HL-60 (cell line): Measurements from ENCODE around the gene REEP5.

Experiments
- DNase-seq, 2 experiments: peaks; one replicate each; pipeline ENCODE4 v3.0.0-alpha.2; 2010 to 2020; ENCODE audit warnings: low read depth in 1 of 2, low spot score in 1 of 2
- H3K27ac ChIP-seq: fragments of 250-450 bp; sonication (Bioruptor Pico); replicated peaks from 2 replicates; pipeline ENCODE4 v1.5.1; 2020; ENCODE audit warnings: mild to moderate bottlenecking, moderate library complexity
- H3K27me3 ChIP-seq: fragments of 250-450 bp; sonication (Bioruptor Pico); 2 replicates; pipeline ENCODE4 v1.5.1; 2021; ENCODE audit warnings: mild to moderate bottlenecking, moderate library complexity; ENCODE audit not compliant: insufficient read depth, poor library complexity, severe bottlenecking
- H3K4me3 ChIP-seq: replicated peaks from 2 replicates; pipeline ENCODE4 v1.5.1; 2011; ENCODE audit warnings: mild to moderate bottlenecking, control low read depth, low read length; ENCODE audit not compliant: insufficient read depth
- CTCF ChIP-seq: IDR thresholded peaks from one replicate; pipeline ENCODE4 v1.5.1; 2011; ENCODE audit warnings: low read length, control low read depth, inconsistent platforms; ENCODE audit not compliant: insufficient read depth
- GABPA ChIP-seq: IDR thresholded peaks from 2 replicates; pipeline ENCODE4 v1.6.1; 2012; ENCODE audit warnings: low read depth
- POLR2AphosphoS5 ChIP-seq: IDR thresholded peaks from 2 replicates; pipeline ENCODE4 v1.6.1; 2012; ENCODE audit warnings: low read depth
- SPI1 ChIP-seq: IDR thresholded peaks from 2 replicates; pipeline ENCODE4 v1.6.1; 2012; ENCODE audit warnings: low read depth, mild to moderate bottlenecking, borderline replicate concordance
- TF ChIP-seq, protein P1 (sequence below): IDR thresholded peaks from 2 replicates; pipeline ENCODE4 v1.6.1; 2012; ENCODE audit warnings: low read depth; ENCODE audit not compliant: insufficient replicate concordance

REEP5 gene

GRCh38 chr5:112938286-112938685 lies 16.3 kb upstream of the REEP5 start:
- Histone ChIP-seq H3K27ac (no peak overlapping the region), H3K4me3 (no peak overlapping the region), H3K27me3 (no peaks in the 10 kb centered on the region)
- no peak for DNase-seq
- TF ChIP-seq POLR2AphosphoS5 (no peak), CTCF (no peak), SPI1 (no peak), GABPA (no peak)
- TF ChIP-seq, protein P1, sequence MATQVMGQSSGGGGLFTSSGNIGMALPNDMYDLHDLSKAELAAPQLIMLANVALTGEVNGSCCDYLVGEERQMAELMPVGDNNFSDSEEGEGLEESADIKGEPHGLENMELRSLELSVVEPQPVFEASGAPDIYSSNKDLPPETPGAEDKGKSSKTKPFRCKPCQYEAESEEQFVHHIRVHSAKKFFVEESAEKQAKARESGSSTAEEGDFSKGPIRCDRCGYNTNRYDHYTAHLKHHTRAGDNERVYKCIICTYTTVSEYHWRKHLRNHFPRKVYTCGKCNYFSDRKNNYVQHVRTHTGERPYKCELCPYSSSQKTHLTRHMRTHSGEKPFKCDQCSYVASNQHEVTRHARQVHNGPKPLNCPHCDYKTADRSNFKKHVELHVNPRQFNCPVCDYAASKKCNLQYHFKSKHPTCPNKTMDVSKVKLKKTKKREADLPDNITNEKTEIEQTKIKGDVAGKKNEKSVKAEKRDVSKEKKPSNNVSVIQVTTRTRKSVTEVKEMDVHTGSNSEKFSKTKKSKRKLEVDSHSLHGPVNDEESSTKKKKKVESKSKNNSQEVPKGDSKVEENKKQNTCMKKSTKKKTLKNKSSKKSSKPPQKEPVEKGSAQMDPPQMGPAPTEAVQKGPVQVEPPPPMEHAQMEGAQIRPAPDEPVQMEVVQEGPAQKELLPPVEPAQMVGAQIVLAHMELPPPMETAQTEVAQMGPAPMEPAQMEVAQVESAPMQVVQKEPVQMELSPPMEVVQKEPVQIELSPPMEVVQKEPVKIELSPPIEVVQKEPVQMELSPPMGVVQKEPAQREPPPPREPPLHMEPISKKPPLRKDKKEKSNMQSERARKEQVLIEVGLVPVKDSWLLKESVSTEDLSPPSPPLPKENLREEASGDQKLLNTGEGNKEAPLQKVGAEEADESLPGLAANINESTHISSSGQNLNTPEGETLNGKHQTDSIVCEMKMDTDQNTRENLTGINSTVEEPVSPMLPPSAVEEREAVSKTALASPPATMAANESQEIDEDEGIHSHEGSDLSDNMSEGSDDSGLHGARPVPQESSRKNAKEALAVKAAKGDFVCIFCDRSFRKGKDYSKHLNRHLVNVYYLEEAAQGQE = no peak

DNA sequence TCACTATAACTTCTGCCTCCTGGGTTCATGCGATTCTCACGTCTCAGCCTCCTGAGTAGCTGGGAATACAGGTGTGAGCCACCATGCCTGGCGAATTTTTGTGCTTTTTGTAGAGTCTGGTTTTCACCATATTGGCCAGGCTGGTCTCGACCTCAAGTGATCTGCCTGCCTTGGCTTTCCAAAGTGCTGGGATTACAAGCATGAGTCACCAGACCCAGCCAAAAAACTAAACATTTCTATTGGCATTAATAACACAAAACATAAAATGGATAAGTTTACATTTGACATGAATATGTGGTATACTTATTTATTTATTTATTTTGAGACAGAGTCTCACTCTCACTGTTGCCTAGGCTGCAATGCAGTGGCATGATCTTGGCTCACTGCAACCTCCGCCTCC lies 13.6 kb upstream of the REEP5 start:
- TF ChIP-seq POLR2AphosphoS5 = no peak
- TF ChIP-seq, protein P1 = no peak
- H3K27me3 ChIP-seq = no peaks in the 10 kb centered on the region
- H3K4me3 ChIP-seq = no peak overlapping the region
- DNase-seq = no peak
- H3K27ac ChIP-seq = no peak overlapping the region

DNA sequence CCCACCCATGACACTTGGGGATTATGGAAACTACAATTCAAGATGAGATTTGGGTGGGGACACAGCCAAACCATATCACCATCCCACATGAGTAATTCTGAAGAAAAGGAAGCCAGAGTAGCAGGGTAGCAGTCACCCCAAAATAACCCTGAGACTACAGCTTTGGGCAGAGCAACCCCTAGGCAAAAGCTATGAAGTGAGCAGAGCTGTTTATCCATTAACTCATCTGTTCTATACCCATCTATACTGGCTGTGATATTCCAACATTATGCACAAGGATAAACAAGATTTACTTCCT lies 12.3 kb upstream of the REEP5 start:
- no peak overlapping the region for H3K27ac ChIP-seq
- no peak for DNase-seq
- H3K4me3 ChIP-seq = no peak overlapping the region
- TF ChIP-seq, protein P1 = no peak
- TF ChIP-seq SPI1 (no peak), CTCF (no peak), GABPA (no peak)
- H3K27me3 ChIP-seq = no peaks in the 10 kb centered on the region

DNA sequence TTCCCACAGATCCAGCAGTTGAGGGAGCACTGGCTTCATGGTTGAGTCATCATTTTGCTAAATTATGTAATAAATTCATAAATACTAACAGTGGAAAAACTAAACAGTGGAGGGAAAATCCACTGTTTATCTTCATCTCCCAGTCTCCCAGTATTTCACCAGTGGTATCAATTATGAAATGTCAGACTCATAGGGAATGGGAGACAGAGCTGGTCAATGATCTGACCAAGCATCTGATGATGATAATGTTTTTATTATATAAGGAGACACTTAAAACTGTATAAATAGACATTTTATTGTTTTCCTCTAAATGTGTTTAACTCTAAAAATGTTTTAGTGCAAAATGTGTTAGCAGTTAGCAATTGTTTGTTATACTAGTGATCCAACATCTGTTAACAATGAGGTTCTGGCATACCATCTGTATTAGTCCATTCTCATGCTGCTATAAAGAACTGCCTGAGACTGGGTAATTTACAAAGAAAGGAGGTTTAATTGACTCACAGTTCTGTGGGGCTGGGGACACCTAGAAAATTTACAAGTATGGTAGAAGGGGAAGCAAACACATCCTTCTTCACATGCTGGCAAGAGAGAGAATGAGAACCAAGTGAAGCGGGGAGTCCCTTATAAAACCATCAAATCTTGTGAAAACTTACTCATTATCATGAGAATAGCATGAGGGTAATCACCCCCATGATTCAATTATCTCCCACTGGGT lies 11.8 kb upstream of the REEP5 start:
- H3K27ac ChIP-seq = no peak overlapping the region
- no peaks in the 10 kb centered on the region for H3K27me3 ChIP-seq
- H3K4me3 ChIP-seq = no peak overlapping the region
- no peak for DNase-seq
- TF ChIP-seq, protein P1 = no peak
- TF ChIP-seq CTCF = no peak
- no peak for TF ChIP-seq POLR2AphosphoS5
- no peak for TF ChIP-seq GABPA
- no peak for TF ChIP-seq SPI1
